Measurements from ENCODE around the gene STAT5B. TPM values are rescaled to one million over a fixed set of nuclear protein-coding genes. Genes with fewer than 3 reads are reported as not detected.

The STAT5B gene
- total RNA-seq, 1 experiment from 2014 or later = 7.1 TPM

DNA sequence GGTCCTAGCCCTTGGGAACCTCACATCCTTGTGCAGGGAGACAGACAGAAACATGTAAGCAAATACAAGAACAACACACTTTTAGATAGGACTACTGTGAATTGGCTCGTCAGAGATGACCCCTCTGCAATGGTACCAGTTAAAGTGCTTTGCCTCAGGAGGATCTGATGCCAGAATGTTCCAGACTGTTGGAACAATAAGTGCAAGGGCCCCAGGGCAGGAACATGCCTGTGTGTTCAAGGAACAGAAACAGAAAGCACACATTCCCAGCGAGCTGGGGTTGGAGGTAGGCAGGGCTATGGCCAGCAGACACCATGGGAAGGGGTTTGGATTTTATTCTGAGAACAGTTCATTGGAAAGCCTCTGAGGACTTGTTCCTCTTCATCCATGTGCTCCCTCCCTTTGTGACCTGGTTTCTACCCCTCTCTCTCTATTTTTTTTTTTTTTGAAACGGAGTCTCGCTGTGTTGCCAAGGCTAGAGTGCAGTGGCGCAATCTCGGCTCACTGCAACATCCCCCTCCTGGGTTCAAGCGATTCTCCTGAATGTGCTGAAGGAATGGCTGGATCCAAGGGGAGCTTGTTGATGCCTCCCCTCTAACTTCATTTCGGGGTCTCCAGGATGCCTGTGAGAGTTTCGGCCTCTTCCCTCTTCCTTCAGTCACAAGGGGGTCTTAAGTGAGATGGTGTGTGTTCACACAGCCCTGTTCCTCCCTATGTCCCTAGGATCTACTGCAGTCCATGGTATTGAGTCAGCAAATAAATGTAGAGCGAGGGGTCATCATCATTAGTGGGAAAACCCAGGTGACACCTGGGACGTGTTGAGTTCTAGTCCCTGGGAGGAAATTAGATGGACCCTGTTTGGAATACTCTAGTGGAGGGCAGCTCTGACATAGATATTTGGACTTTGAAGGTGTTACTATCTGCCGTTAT, 18.5 kb upstream of the STAT5B start:
- ChIA-PET RAD21 (ENCODE audit: low non-redundant PET in 1 of 2, low total read pairs in 2 of 2, uncharacterized antibody in 2 of 2, unreplicated experiment in 2 of 2) (no interaction called here), POLR2A (no interaction called here), CTCF (no interaction called here)
- no peaks in the 10 kb centered on the region for H3K79me2 ChIP-seq (ENCODE audit: insufficient read depth, low read length)
- no peak for DNase-seq (ENCODE audit: low read depth, low spot score)
- H3K9ac ChIP-seq (ENCODE audit: low read length) = no peak overlapping the region
- no peaks in the 10 kb centered on the region for H3K36me3 ChIP-seq (ENCODE audit: control insufficient read depth in 1 of 2, insufficient read depth in 2 of 2, low read length in 2 of 2)
- H3K9me3 ChIP-seq (ENCODE audit: control insufficient read depth in 1 of 2, insufficient read depth in 1 of 2, low read depth in 1 of 2, low read length in 2 of 2) = no peaks in the 10 kb centered on the region
- no peaks in the 10 kb centered on the region for H3K9me2 ChIP-seq (ENCODE audit: insufficient read depth)
- intact Hi-C loops (cut with micrococcal nuclease) = no loop called here
- no peak for ATAC-seq
- no peaks in the 10 kb centered on the region for H4K20me1 ChIP-seq (ENCODE audit: insufficient read depth)
- H3K27ac ChIP-seq (ENCODE audit: low read depth, low read length) = no peak overlapping the region
- no peak overlapping the region for H3K4me2 ChIP-seq (ENCODE audit: low read length)
- no peaks in the 10 kb centered on the region for H3K27me3 ChIP-seq (ENCODE audit: insufficient read depth, low read length)
- no peak overlapping the region for H2AFZ ChIP-seq (ENCODE audit: low read depth, low read length, poor library complexity, severe bottlenecking)
- TF ChIP-seq EGR1 (IDR thresholded peaks at IDR 0.05; ENCODE audit: low read depth) (no peak), EZH2 (IDR thresholded peaks at IDR 0.05) (no peak)
- BruUV-seq (replicated peaks) = no TSS peak
- H3K4me1 ChIP-seq (ENCODE audit: control insufficient read depth in 1 of 2, insufficient read depth in 2 of 2, low read length in 2 of 2) = no peaks in the 10 kb centered on the region
- H3K4me3 ChIP-seq (replicated peaks in 1 of 2; ENCODE audit: low read depth in 1 of 2, low read length in 2 of 2) = no peak overlapping the region

DNA sequence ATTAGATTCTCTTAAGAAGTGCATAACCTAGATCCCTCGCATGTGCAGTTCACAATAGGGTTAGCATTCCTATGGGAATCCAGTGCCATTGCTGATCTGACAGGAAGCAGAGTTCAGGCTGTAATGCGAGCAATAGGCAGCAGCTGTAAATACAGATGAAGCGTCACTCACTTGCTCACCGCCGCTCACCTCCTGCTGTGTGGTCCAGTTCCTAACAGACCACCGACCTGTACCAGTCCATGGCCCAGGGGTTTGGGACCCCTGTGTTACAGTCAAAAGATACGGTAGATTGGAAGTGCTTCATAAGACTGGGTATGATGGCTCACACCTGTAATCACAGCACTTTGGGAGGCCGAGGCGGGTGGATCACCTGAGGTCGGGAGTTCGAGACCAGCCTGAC, 14.9 kb upstream of the STAT5B start:
- Histone ChIP-seq H3K36me3 (ENCODE audit: control insufficient read depth in 1 of 2, insufficient read depth in 2 of 2, low read length in 2 of 2) (no peaks in the 10 kb centered on the region), H3K9ac (ENCODE audit: low read length) (no peak overlapping the region), H3K4me2 (ENCODE audit: low read length) (no peak overlapping the region), H3K27ac (ENCODE audit: low read depth, low read length) (no peak overlapping the region), H2AFZ (ENCODE audit: low read depth, low read length, poor library complexity, severe bottlenecking) (no peak overlapping the region), H3K27me3 (ENCODE audit: insufficient read depth, low read length) (no peaks in the 10 kb centered on the region), H3K9me2 (ENCODE audit: insufficient read depth) (no peaks in the 10 kb centered on the region), H3K79me2 (ENCODE audit: insufficient read depth, low read length) (no peaks in the 10 kb centered on the region), H3K9me3 (ENCODE audit: control insufficient read depth in 1 of 2, insufficient read depth in 1 of 2, low read depth in 1 of 2, low read length in 2 of 2) (no peaks in the 10 kb centered on the region), H3K4me3 (replicated peaks in 1 of 2; ENCODE audit: low read depth in 1 of 2, low read length in 2 of 2) (no peak overlapping the region), H3K4me1 (ENCODE audit: control insufficient read depth in 1 of 2, insufficient read depth in 2 of 2, low read length in 2 of 2) (no peaks in the 10 kb centered on the region), H4K20me1 (ENCODE audit: insufficient read depth) (no peaks in the 10 kb centered on the region)
- intact Hi-C loops (cut with micrococcal nuclease) = no loop called here
- ATAC-seq (no peak), DNase-seq (ENCODE audit: low read depth, low spot score) (no peak)
- CTCF ChIA-PET = no interaction called here
- RAD21 ChIA-PET (ENCODE audit: low non-redundant PET in 1 of 2, low total read pairs in 2 of 2, uncharacterized antibody in 2 of 2, unreplicated experiment in 2 of 2) = no interaction called here
- BruUV-seq (replicated peaks) = no TSS peak
- POLR2A ChIA-PET = interaction anchor here (1.1 to 1.2 kb wide), 2 partner anchors 97 to 155 kb away, joined by 3 read pairs; partner anchors contain the start of gene STAT3
- TF ChIP-seq ZBTB33 (IDR thresholded peaks at IDR 0.05; ENCODE audit: extremely low read depth, insufficient replicate concordance, low read length) = no peak
- no peak for TF ChIP-seq ELF1 (IDR thresholded peaks at IDR 0.05; ENCODE audit: borderline replicate concordance, low read depth)
- TF ChIP-seq EZH2 (IDR thresholded peaks at IDR 0.05) = no peak
- TF ChIP-seq REST (IDR thresholded peaks at IDR 0.05; ENCODE audit: low read depth) = no peak
- TF ChIP-seq POLR2AphosphoS5 (IDR thresholded peaks at IDR 0.05; ENCODE audit: low read depth, low read length) = no peak
- no peak for TF ChIP-seq SP1 (IDR thresholded peaks at IDR 0.05; ENCODE audit: low read depth)
- TF ChIP-seq ZNF274 (IDR thresholded peaks at IDR 0.05; ENCODE audit: low read depth, low read length) = no peak
- TF ChIP-seq FOSL1 (IDR thresholded peaks at IDR 0.05; ENCODE audit: low read depth) = no peak
- no peak for TF ChIP-seq TCF7L2 (IDR thresholded peaks at IDR 0.05; ENCODE audit: borderline replicate concordance, extremely low read depth, insufficient read depth, insufficient read length)
- TF ChIP-seq MAX (IDR thresholded peaks at IDR 0.05) = no peak
- TF ChIP-seq YY1 (IDR thresholded peaks at IDR 0.05; ENCODE audit: extremely low read depth, insufficient replicate concordance, low read depth, low read length) = no peak
- no peak for TF ChIP-seq JUND (IDR thresholded peaks at IDR 0.05)
- TF ChIP-seq EZH2phosphoT487 (IDR thresholded peaks at IDR 0.05; ENCODE audit: borderline replicate concordance) = no peak

All from HCT116 (cell line).